CD4-positive, alpha-beta T cell treated with Interleukin-4 for 4 hours (primary cell): ENCODE data around the gene RAB33B.
"Not testable (repeated sequence)": the region's sequence is repeated elsewhere in the genome, so short reads cannot be mapped to it uniquely, and the experiment has no call there.

Source experiments
- DNase-seq: peaks from one replicate; pipeline ENCODE4 v3.0.0-alpha.2; 2020

The RAB33B gene

DNA sequence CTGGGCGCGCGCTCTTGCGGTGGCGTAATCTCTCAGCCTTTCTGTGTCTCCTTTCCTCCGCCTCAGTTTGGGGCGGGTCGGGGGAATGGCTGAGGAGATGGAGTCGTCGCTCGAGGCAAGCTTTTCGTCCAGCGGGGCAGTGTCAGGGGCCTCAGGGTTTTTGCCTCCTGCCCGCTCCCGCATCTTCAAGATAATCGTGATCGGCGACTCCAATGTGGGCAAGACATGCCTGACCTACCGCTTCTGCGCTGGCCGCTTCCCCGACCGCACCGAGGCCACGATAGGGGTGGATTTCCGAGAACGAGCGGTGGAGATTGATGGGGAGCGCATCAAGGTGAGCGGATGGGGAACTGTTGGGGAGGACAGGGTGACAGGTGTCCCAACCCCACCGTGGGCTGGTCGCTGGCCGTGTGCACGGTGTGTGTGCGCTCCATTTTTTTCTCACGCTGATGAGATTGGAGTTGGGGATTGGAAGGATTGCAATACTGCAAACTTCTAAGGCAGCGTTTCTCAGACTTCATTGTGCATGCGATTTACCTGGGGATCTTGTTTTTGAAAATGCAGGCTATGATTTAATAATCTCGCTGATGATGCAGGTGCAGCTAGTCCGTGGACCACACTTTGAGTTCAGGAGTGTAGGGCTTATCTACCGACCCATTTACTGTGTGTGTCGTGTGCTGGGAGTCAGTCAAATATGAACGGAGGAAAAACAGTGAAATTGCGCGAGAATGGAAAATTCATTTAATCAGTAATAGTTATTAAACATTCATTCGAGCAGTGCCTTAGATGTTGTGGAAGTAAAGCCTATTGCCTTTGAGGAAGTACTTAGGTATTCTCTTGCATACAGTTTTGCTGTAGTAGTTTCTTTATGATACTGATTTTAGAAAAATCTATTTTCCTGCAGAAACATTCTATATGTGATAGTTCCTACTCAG is at the start of gene RAB33B:
RAB33B (plus strand) TSS at position 11 of the 935 bp plus-strand sequence; CDS start at position 86, 75 bp downstream.
- no peak for DNase-seq

DNA sequence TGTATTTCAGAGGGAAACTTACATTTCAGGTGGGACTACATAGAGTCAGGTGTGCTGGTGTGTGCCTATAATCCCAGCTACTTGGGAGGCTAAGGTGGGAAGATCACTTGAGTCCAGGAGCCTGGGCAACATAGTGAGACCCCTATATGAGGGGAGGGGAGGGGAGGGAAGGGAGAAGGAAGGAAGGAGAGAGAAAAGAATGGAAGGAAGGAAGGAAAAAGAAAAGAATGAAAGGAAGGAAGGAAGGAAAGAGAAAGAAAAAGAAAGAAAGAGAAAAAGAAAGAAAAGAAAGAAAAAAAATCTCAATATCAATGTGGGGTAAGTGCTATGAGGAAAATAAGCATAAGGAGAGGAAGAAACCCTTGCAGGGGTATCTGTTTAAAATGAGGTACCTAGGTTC is 43.6 kb upstream of the RAB33B start:
- no peak for DNase-seq

DNA sequence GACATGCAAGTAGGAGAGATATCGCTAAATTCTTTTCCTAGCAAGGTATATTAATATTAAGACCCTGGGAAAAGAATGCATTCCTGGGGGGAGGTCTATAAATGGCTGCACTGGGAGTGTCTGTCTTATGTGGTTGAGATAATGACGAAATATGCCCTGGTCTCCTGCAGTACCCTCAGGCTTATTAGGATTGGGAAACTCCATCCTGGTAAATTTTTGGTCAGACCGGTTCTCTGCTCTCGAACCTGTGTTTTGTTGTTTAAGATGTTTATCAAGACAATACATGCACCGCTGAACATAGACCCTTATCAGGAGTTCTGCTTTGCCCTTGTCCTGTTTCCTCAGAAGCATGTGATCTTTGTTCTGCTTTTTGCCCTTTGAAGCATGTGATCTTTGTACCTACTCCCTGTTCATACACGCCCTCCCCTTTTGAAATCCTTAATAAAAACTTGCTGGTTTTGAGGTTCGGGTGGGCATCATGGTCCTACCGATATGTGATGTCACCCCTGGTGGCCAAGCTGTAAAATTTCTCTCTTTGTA is 39.2 kb upstream of the RAB33B start:
- DNase-seq, result not testable (repeated sequence)

DNA sequence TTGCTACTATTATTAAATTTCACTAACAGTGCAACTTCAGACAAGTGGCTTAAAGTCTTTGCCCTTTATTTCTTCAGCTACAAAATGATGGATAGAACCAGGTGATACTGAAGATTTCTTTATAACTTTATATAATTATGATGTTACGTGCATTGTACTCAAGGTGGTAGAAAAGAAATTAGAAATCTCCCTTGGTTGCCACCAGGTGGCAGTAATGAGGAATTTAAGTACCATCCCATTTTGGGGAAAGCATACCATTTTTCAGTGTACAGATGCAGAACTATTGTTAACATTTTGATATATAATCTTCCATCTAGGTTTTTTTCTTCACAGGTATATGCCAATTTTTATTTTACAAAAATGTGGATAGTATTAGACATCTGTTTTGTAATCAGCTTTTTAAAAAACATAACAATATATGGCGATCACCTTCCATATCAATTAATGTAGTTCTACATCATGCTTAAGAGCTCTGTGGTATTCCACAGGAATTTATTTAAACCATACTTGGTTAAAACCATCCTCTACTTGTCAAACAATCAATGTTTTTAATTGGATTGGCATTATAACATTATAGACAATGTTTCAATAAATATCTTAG is 37.7 kb upstream of the RAB33B start:
- peak; percentile 55 for DNase-seq

DNA sequence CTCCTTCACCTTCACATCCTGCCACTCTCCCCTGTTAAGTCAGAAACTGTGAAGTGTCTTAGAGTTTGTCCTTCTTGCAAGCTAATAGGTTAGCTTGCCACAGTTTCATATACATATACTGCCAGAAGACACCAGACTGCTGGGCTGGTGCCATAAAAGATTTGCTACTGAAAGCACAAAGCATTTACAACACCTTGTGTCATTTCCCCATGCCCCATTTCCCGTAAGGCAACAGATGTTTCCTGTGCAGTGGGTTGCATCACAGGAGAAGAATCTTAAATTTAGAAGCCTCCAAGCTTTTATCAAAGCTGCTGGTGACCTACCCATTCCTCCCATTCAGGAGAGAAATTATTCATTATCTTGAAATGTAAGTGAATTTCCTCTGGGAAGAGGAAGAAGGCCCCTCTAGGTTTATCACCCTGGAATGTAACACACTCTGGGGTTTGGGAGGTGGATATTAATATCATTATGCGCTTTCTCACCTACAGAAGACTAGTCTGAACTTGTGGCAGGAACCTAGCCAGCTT is 34.5 kb upstream of the RAB33B start:
- peak; percentile 3 for DNase-seq

DNA sequence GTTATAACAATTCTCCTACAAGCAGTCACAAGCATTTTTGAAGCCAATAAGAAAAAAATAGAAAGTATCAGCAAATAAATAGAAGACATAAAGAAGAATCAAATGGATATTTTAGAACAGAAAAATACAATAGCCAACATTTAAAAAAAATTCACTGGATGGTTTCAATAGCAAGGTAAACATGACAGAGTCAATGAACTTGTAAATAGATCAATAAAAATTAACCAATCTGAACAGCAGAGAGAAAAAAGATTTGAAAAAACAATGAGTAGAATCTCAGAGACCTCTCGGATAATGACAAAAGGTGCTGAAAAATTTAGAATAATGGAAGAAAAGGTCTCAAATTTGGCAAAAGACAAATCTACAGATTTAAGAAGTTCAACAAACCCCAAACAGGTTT is 33.3 kb upstream of the RAB33B start:
- DNase-seq, result no peak

DNA sequence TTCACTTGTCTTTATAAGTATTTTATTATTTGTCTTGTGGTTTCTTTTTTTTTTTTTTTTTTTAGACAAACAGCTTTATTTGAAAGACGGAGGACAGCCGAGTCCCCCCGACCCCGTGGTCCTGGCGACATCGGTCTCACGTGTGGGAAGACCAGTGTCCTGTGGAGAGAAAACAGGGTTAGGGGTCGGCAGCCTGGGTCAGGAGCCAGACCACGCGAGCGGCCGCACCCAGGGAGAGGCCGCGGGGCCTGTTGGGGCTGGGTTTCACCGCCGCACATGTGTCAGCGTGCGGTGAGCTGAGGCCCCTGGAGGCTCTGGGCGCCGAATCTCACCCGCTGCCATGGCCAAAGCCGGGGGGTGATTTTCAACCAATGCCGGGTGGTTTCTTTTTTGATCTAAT is 17.8 kb upstream of the RAB33B start:
- no peak for DNase-seq

DNA sequence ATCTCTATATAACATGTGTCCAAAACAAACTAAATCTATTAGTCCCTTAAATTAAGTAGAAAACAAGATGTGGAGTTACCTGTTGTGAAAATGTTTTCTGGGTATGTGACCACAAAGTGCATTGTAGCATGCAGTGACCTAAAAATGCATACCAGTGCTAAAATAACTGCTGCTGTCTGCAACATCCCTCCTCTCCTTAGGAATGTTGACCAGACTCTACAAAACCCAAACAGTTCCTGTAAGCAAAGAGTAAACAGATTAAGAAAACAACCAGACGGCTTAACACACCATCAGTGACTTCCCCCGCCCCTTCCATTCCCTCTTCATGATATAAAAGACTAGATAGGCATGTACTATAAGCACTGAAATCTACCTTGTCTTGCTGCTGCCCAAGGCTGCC is 15.8 kb upstream of the RAB33B start:
- no peak for DNase-seq

DNA sequence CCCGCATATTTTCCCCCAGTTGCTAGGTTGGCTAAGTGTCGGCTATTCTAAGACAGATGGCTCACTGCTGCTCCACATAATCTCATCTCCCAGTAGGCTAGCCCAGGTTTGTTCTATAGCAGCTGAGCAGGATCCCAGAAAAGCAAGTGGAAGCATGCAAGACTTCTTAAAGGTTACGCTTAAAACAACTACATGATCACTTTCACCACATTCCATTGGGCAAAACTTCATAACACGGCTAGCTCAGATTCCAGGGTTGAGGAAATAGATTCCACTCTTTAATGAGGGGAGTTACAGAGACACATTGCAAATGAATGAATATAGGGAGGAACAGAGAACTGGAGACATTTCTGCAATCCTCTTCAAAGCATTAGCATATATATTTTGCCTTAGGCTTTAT is 12.9 kb upstream of the RAB33B start:
- no peak for DNase-seq

DNA sequence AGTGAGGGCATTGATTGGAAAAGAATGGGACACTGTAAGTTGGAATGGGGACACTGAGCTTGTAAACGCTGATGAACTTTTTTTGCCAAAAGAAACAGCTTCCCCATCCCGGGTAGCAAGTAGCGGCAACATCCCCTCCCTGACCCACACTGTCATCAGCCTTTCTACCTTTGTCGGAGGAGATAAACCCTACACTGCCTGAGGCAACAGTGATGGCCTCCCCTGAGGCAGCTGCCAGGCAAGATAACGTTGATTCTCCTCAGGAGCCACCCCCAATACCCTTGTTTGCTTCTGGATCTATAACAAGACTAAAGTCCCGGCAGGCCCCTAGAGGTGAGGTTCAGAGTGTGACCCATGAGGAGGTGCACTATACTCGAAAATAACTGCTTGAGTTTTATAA is 10.3 kb upstream of the RAB33B start:
- DNase-seq, result no peak

DNA sequence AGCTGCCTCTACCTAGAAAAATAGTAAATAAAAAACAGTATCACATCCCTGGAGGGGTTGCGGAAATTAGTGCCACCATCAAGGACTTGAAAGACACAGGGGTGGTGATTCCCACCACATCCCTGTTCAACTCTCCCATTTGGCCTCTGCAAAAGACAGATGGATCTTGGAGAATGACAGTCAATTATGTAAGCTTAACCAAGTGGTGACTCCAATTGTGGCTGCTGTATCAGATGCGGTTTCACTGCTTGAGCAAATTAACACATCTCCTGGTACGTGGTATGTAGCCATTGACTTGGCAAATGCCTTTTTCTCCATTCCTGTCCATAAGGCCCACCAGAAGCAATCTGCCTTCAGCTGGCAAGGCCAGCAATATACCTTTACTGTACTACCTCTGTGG is 9.0 kb upstream of the RAB33B start:
- not testable (repeated sequence) for DNase-seq

DNA sequence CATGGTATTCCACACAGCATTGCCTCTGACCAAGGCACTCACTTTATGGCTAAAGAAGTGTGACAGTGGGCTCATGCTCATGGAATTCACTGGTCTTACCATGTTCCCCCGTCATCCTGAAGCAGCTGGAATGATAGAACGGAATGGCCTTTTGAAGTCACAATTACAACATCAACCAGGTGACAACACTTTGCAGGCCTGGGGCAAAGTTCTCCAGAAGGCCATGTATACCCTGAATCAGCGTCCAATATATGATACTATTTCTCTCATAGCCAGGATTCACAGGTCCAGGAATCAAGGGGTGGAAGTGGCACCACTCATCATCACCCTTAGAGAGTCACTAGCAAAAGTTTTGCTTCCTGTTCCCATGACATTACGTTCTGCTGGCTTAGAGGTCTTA is 6.8 kb upstream of the RAB33B start:
- DNase-seq, result not testable (repeated sequence)

DNA sequence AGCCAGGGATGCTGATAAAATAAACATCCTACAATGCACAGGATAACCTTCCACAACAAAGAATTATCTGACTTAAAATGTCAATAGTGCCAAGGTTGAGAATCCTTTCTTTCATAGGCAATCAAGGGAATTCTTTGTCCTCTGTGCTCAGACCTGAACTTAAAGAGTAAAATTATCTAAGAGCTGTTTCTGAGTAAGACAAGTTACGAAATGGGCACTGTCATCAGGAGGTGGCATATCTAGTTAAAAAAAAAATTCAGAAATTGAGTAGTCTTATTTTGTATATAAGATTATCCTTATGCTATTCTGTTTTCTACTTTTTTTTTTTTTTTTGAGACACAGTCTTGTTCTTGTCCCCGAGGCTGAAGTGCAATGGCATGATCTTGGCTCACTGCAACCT is 3.3 kb upstream of the RAB33B start:
- DNase-seq, result no peak

DNA sequence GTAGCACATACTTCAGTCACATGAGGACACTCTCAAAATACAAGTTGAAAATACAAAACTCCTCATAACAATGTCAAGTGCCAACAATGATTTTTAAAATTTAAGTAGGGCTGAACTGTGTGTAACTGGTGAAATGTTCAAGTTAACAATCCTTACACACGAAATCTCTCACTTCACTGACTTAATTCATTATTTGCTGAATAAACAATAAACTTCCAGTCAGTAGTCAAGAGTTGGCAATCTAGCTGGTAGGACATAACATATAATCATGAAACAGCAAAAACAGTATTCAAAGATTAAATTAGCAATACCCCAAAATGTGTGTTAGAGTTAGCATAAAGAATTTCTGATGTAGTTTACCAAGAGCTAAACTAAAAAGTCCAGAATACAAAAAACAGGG is 1.9 kb upstream of the RAB33B start:
- DNase-seq, result no peak

DNA sequence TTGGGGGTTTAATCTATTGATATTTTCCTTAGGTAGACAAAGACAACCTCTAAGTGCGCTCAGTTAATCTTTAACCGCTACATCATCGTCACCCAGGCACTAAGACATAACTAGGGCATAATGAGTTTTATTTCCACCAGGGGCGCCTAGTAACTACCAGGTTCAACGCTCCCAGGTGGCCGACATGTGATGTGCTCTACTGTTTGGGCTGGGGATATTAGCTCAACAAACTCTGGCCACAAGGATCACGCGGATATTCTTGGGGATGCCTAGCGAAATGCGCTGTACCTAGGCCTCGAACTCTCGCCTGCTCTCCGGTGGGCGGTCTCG is 915 bp upstream of the RAB33B start:
- DNase-seq, result peak; percentile 86

DNA sequence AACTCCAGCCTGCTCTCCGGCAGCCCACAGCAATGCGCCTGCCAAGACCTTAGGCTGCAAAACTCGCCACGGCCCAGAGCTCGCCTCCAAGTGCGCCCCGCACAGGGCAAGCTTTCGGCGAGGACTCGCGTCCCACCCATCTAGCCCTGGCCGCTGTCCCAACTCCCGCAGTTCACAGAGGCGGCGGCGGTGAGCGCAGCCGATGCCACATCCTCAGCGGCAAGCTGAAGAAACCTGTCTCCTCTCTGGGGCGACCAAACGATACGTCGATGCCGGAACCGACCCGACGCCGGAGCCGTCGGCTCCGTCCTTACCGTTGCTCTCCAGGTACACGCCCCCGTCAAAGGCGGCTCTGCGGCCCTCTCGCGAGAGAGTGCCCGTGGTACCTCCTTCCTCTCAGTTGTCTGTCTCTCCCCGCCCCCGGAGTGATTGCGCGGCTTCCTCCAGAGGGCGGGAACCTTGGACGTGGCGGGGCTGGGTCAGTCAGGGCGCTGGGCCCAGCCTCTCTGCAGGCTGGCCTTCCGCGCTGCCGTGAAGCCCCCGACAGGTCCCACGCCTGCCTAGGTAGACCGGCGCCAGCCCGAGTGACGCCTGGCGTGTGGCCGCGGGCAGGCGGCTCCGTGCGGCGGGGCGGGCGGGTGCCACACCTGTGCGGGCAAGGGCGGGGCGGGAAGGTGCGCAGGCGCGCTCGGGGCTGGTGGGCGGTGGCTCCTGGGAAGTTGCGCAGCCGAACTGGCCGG is 380 bp upstream of the RAB33B start:
- peak; percentile 97 for DNase-seq

DNA sequence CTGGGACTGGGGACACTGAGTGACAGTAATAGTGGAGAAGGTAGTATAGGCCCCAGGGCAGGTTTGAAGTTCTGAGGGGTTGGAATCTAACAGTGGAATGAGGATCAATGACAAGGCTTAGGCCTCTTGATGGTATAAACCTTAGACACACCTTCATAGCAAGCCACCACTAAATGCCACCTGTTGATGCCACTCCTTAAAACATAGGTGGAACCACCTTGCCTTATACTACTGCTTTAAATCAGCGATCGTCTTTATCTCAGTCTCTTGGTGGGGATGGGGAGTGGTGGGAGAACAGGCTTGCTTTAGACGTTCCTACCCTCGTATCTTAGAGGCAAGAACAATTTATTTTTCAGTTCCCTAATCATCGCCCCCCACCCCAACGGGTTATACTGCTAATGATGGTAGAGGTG is 1.2 kb downstream of the RAB33B start:
- DNase-seq, result no peak

DNA sequence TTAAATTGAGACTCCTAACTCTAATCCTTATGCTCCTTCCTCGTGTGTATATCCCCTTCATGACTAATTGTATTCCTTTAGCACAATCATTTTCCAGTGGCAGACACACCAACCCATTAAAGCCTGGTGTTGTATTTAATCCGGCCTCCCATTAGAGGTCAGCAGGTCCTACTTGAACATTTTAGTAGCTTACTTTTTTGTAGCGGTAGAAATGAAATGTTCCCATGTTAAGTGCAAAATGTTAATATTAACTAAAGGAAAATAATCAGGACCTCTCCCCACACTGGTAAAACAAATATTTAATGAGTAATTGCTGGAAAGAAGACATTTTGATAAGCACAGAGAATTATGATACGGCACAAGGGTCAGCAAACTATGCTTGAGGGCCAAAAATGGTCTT is 3.4 kb downstream of the RAB33B start:
- no peak for DNase-seq

DNA sequence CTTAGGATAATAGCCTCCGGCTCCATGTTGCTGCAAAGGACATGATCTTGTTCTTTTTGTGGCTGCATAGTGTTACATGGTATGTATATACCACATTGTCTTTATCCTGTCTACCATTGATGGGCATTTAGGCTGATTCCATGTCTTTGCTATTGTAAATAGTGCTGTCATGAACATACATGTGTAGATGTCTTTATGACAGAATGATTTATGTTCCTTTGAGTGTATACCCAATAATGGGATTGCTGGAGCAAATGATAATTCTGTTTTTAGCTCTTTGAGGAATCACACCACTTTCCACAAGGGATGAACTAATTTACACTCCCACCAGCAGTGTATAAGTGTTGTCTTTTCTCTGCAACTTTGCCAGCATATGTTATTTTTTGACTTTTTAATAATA is 4.6 kb downstream of the RAB33B start:
- DNase-seq, result no peak

DNA sequence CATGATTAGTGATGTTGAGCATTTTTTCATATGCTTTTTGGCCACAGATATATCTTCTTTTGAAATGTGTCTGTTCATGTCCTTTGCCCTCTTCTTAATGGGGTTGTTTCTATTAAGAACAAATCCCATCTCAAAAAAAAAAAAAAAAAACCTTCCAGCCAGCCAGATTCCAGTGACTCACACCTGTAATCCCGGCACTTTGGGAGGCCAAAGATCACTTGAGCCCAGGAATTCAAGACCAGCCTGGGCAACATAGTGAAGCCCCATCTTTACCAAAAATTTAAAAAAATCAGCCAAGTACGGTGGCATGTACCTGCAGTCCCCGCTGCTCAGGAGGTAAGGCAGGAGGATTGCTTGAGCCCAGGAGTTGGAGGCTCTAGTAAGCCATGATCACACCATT is 5.1 kb downstream of the RAB33B start:
- no peak for DNase-seq

DNA sequence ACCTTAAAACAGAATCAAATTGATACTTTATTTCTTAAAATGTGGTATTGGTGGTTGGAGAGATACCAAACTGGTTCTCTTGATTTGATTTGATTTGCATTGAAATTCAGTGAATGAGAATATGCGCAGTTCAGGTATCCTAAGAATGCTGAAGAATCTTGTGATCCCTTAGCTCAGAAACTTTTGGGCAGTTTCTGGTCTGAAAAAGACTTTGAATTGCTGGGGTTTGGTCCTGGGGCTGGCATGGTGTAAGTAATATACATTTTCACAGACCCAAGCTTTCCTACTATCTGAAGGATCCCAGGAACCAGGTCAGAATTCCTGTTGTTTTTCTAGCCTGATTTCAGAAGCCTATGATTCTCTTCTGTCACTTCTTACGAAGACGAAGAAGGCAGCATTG is 6.6 kb downstream of the RAB33B start:
- DNase-seq, result no peak

DNA sequence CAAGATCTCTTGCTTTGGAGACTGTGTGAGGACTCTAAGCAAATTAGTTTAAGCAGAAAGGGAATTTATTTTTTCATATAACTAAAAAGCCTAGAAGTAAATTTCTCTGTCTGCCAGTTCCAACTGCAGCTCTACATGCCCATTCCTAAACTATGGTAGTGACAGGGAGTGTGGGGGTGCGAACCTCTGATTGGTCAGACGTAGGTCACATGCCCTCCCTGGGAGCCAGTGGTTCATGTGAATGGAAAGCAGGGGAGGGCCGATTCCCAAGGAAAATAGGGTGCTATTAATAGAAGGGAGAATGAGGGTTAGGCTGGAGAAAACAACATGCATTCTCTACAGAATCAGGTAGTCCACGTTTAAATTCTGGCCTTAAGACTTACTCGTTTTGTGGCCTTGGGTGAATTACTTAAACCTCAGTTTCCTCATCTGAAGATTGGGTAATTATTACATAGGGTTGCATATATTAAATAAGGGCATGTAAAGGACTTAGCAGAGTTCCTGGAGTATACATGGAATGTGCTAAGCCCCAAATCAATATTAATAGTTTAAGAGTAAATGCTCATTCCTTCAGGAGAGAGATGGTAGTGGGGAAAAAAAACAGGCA is 7.2 kb downstream of the RAB33B start:
- DNase-seq, result no peak

DNA sequence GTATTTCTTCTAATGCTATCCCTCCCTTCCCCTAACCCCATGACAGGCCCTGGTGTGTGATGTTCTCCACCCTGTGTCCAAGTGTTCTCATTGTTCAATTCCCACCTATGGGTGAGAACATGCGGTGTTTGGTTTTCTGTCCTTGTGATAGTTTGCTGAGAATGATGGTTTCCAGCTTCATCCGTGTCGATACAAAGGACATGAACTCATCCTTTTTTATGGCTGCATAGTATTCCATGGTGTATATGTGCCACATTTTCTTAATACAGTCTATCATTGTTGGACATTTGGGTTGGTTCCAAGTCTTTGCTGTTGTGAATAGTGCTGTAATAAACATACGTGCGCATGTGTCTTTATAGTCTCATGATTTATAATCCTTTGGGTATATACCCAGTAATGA is 10.6 kb downstream of the RAB33B start:
- DNase-seq, result not testable (repeated sequence)
